GM06990 (cell line): ENCODE data around the gene EXD3.

Experiments used
- DNase-seq: peaks from one replicate; pipeline ENCODE4 v3.0.0-alpha.2; 2011; ENCODE audit not compliant: insufficient read length; ENCODE audit errors: extremely low read depth
- H3K27me3 ChIP-seq: replicated peaks from 2 replicates; pipeline ENCODE4 v1.6.0; 2011; ENCODE audit warnings: low read length; ENCODE audit not compliant: control insufficient read depth, insufficient read depth
- H3K36me3 ChIP-seq: 2 replicates; pipeline ENCODE4 v1.5.1; 2011; ENCODE audit warnings: low read length; ENCODE audit not compliant: control insufficient read depth, insufficient read depth
- H3K4me3 ChIP-seq: replicated peaks from 2 replicates; pipeline ENCODE4 v1.5.1; 2011; ENCODE audit warnings: low read depth, mild to moderate bottlenecking, control low read depth, low read length
- TF ChIP-seq, protein P1 (sequence below): IDR thresholded peaks from 2 replicates; pipeline ENCODE4 v1.5.1; 2011; ENCODE audit warnings: low read length, control low read depth, mild to moderate bottlenecking, inconsistent platforms; ENCODE audit not compliant: insufficient read depth, poor library complexity, severe bottlenecking

The EXD3 gene

DNA sequence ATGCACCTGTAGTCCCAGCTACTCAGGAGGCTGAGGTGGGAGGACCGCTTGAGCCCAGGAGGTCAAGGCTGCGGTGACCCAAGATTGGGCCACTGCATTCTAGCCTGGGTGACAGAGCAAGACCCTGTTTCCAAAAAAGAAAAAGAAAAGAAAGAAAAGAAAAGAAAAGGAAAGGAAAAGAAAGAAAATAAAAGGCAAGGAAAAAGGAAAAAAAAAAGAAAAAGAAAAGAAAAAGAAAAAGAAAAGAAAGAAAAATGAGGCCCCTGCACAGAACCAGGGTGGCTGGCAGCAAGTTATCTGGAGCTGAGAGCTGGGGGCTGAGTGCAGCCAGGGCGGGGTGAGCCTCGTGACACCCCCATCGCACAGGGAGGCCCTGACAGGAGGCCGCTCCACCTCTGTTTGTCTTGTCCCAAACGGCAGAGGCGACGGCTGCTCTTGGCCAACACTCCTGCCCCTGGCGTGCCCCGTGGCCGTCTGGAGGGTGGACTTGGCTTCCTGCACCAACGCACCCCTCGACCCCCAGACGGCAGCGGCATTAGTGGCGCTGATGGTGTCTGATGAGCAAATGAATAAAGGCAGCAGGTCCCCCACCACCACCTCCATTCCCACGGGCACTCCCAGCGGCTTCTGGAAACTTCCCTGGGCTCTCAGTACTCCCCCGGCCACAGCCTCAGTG, 16.7 kb downstream of the EXD3 start:
- no peaks in the 10 kb centered on the region for H3K36me3 ChIP-seq
- DNase-seq: no peak
- H3K27me3 ChIP-seq: no peaks in the 10 kb centered on the region
- TF ChIP-seq, protein P1, sequence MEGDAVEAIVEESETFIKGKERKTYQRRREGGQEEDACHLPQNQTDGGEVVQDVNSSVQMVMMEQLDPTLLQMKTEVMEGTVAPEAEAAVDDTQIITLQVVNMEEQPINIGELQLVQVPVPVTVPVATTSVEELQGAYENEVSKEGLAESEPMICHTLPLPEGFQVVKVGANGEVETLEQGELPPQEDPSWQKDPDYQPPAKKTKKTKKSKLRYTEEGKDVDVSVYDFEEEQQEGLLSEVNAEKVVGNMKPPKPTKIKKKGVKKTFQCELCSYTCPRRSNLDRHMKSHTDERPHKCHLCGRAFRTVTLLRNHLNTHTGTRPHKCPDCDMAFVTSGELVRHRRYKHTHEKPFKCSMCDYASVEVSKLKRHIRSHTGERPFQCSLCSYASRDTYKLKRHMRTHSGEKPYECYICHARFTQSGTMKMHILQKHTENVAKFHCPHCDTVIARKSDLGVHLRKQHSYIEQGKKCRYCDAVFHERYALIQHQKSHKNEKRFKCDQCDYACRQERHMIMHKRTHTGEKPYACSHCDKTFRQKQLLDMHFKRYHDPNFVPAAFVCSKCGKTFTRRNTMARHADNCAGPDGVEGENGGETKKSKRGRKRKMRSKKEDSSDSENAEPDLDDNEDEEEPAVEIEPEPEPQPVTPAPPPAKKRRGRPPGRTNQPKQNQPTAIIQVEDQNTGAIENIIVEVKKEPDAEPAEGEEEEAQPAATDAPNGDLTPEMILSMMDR: no peak
- no peak overlapping the region; the same call in 1 of the 2 replicates for H3K4me3 ChIP-seq

DNA sequence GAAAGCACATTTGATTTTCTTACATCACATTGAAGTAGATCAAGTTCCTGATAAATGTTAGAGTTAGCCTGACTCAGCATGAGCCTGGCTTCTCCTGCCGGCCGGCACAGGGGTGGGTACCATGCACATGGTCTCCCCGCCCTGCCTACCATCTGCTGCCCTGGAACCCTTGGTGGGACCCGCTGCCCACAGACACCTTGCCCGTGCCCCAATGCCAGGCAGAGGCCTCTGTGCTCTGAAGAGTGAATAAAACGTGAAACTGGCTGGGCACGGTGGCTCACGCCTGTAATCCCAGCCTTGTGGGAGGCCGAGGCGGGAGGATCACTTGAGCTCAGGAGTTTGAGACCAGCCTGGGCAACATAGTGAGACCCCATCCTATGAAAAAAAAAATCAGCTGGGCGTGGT, 17.3 kb downstream of the EXD3 start:
- no peaks in the 10 kb centered on the region for H3K27me3 ChIP-seq
- TF ChIP-seq, protein P1: no peak
- no peak overlapping the region for H3K4me3 ChIP-seq
- H3K36me3 ChIP-seq: no peaks in the 10 kb centered on the region
- DNase-seq: no peak

DNA sequence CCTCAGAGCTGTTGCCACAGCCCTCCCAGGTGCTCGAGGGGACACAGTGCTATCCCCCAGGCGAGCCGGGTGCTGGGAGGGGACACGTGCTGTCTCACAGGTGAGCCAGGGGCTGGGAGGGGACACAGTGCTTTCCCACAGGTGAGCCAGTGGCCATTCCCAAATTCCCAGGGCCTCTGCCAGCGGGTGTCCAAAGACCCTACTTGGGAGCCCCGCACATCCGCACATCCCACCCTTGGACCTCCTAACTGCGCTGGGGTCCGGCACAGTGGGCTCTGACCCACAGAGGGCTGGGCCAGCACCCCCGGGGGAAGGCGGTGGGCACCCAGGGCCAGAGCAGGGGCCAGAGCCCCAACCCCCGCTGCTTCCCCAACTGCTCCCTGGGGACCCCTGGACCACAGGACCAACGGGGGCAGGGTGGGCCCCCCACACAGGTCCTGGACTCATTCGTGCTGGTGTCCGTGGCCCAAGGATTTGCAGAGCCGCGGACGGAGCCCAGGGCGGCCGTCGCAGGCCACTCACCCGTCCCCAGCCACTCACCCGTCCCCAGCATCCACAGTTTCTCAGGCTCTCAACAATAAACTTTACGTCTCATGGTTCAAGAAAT, 17.9 kb downstream of the EXD3 start:
- no peaks in the 10 kb centered on the region for H3K36me3 ChIP-seq
- H3K27me3 ChIP-seq: no peaks in the 10 kb centered on the region
- TF ChIP-seq, protein P1: no peak
- no peak overlapping the region for H3K4me3 ChIP-seq
- DNase-seq: no peak

DNA sequence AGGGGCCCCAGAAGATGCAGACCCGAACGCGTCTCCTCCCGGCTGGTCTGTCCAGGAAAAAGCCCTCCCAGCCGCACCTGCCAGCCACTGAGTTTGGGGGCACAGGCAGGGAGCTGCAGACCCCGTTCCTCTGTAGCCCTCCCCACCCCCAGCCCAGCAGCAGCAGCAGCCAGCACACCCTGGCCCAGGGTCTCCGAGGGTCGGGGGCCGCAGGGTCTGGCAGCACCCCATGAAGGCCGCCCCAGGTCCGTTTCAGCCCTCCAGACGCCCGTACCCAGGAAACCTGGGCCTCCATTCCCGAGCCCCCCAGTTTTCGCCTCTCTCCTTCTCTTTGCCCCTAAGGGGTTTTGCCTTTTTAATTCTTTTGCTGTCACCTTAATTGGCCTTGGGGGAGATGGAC, 19.7 kb downstream of the EXD3 start:
- TF ChIP-seq, protein P1: no peak
- H3K27me3 ChIP-seq: no peaks in the 10 kb centered on the region
- no peak for DNase-seq
- H3K4me3 ChIP-seq: no peak overlapping the region
- H3K36me3 ChIP-seq: no peaks in the 10 kb centered on the region

DNA sequence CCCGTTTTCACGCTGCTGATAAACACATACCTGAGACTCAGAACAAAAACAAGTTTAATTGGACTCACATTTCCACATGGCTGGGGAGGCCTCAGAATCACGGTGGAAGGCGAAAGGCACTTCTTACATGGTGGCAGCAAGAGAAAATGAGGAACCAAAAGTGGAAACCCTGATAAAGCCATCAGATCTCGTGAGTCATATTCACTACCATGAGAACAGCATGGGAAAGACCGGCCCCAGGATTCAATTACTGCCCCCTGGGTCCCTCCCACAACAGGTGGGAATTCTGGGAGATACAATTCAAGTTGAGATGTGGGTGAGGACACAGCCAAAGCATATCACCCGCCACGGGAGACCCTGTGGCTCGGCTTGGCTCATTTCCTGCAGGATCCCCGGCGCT, 20.2 kb downstream of the EXD3 start:
- H3K27me3 ChIP-seq: no peaks in the 10 kb centered on the region
- DNase-seq: no peak
- TF ChIP-seq, protein P1: no peak

More for the DNA sequence above, 20.2 kb downstream of the EXD3 start:
- no peaks in the 10 kb centered on the region for H3K36me3 ChIP-seq
- H3K4me3 ChIP-seq: no peak overlapping the region
